GM19455 (cell line): ENCODE results near the gene CHST15.

Experiments
- ATAC-seq: cut with Tn5 transposase; IDR thresholded peaks from one replicate; pipeline ENCODE4 v1.9.1; 2021; ENCODE audit not compliant: unreplicated experiment

CHST15 gene

GRCh38 chr10:124014416-124015154, 78.8 kb downstream of the CHST15 start:
- no peak for ATAC-seq

- ATAC-seq = no peak
Observed at GRCh38 chr10:124013916-124014315, 79.5 kb downstream of the CHST15 start.

GRCh38 chr10:124012991-124013390, 80.4 kb downstream of the CHST15 start:
- ATAC-seq = no peak

GRCh38 chr10:124012583-124012982, 80.8 kb downstream of the CHST15 start:
- ATAC-seq = no peak

GRCh38 chr10:124012066-124012465, 81.3 kb downstream of the CHST15 start:
- ATAC-seq = no peak

GRCh38 chr10:124011464-124011863, 81.9 kb downstream of the CHST15 start:
- no peak for ATAC-seq

GRCh38 chr10:124010563-124011131, 82.8 kb downstream of the CHST15 start:
- no peak for ATAC-seq

DNA sequence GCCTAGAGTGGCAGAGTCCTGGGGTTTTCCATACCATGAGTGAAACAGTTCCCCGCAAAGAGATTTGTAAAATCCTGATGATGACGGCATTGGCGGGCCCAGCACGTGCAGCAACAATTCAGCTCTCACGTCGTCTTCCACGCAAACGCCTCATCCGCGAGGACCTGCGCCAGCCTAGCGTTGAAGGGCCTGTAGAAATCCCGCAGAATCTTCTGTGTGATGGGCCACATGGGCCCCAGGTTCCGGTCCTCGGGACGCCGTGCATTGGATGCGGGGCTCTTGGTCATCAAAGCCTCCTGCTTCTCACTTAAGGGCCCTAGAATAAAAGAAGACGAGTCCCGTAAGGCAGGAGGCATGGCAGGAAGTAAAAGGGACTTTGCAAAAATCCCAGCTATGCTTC, 83.4 kb downstream of the CHST15 start:
- ATAC-seq = no peak

GRCh38 chr10:124009231-124010015, 84.0 kb downstream of the CHST15 start:
- ATAC-seq = no peak

DNA sequence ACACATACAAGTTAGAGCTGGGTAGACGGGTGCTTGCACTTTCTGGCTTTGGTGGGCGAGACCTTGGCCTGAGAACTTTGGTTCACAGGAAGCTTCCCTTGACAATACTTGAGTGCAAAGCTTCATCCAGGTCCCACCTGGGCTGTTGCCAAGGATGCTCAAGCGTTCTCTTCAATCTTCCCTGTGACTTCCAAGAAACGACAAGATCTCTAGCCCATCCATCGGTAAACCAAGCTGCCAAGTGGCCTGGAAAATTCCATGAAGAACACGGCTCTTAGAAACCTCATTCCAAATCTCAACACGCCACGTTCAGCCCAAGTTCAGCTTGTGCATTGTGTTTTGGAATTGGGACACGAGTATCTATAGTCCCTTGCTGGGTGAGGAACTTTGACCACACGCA, 84.7 kb downstream of the CHST15 start:
- no peak for ATAC-seq

GRCh38 chr10:124008187-124008586, 85.2 kb downstream of the CHST15 start:
- ATAC-seq = no peak

DNA sequence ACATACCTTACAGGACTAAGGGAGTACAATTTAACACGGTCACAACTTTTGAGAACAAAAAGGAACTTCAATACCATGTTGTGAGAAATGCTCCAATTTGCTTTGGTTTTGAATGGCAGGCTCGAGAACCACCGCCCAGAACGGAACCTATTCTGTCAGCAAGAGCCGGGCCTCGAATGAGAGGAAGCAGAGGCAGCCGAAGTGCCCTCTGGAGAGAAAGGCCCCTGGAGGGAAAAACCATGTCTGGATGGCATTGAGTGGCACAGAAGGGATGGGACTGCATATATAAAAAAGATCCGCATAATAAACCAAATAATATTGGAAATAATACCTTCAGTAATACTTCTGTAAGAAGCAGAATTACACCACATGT, 85.6 kb downstream of the CHST15 start:
- no peak for ATAC-seq

- no peak for ATAC-seq
Observed at GRCh38 chr10:124007102-124007772, 86.2 kb downstream of the CHST15 start.

GRCh38 chr10:124006526-124006925, 86.9 kb downstream of the CHST15 start:
- no peak for ATAC-seq

GRCh38 chr10:124005991-124006392, 87.4 kb downstream of the CHST15 start:
- ATAC-seq = no peak

GRCh38 chr10:124005091-124005490, 88.3 kb downstream of the CHST15 start:
- ATAC-seq = no peak

GRCh38 chr10:124004663-124005004, 88.8 kb downstream of the CHST15 start:
- no peak for ATAC-seq

- no peak for ATAC-seq
Observed at GRCh38 chr10:124003871-124004662, 89.3 kb downstream of the CHST15 start.

DNA sequence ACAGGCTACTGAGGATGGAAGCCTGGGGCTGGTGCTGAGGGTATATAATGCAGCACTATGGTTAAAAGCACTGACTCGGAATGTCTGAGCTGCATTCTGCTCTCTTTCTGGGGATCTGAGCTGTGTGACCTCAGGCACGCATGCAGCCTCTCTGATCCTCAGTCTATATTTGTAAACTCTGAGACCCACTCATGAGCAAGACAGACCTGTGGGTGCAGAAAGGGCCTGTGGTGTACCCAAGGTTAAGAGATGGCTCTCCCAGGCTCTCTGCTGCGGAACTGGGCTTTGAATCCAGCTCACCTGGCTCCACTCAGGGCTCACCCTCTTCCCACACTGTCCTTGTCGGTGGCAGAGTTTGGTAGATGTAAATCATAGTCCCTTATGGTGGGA, 89.9 kb downstream of the CHST15 start:
- ATAC-seq = no peak

DNA sequence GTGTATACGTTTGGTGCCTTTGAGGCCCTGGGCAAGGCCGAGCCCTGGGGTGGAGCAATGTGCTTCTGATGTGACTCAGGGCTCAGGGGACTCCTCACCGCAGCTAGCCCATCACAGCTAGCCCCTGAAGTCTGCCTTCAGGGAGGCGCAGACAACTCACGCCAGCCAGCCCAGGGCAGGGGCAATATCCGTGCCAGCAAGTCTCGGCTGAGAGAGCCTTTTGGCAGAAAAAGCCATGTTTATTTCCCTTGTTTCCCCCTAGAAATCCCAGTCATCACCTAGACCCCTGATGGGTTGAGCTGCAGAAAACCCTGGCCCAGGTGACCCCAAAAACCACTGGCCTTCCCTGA, 90.4 kb downstream of the CHST15 start:
- no peak for ATAC-seq
